Suprapubic skin (tissue), 4 donors: ENCODE results near the gene TNS3. TPM values are rescaled to one million over a fixed set of nuclear protein-coding genes. Genes with fewer than 3 reads are reported as not detected.

Experiments
- DNase-seq, 2 donors: peaks; one replicate each; pipeline ENCODE4 v3.0.0-alpha.2; 2019; ENCODE audit warnings: low spot score in 2 of 2
- H3K27ac ChIP-seq: fragments of 200-600 bp; sonication (generic); one replicate; pipeline ENCODE4 v1.5.1; 2019
- H3K27me3 ChIP-seq: fragments of 200-600 bp; sonication (generic); one replicate; pipeline ENCODE4 v1.5.1; 2019
- H3K36me3 ChIP-seq: fragments of 200-600 bp; sonication (generic); one replicate; pipeline ENCODE4 v1.5.1; 2019
- H3K4me1 ChIP-seq: fragments of 200-600 bp; sonication (generic); one replicate; pipeline ENCODE4 v1.5.1; 2019
- H3K4me3 ChIP-seq: fragments of 200-600 bp; sonication (generic); one replicate; pipeline ENCODE4 v1.5.1; 2019; ENCODE audit warnings: mild to moderate bottlenecking
- H3K9me3 ChIP-seq: fragments of 200-600 bp; sonication (generic); one replicate; pipeline ENCODE4 v1.5.1; 2019
- EP300 ChIP-seq: sonication (generic); formaldehyde crosslinking; IDR thresholded peaks from one replicate; pipeline ENCODE4 v1.6.1; 2017; ENCODE audit warnings: antibody characterized with exemption
- POLR2A ChIP-seq, 2 donors: fragments of 450-650 bp; IDR thresholded peaks; one replicate each; pipeline ENCODE4 v1.6.1; 2017; ENCODE audit warnings: antibody characterized with exemption in 2 of 2, mild to moderate bottlenecking in 2 of 2, moderate library complexity in 2 of 2
- POLR2AphosphoS5 ChIP-seq, 3 donors: sonication (generic); formaldehyde crosslinking; IDR thresholded peaks; one replicate each; pipeline ENCODE4 v1.6.1; 2017; ENCODE audit warnings: antibody characterized with exemption in 3 of 3
- WGBS: methylation state at CpG from one replicate; pipeline ENCODE4 v1.1.5; 2018; 5-methylcytosine and 5-hydroxymethylcytosine counted together
- total RNA-seq, 4 donors: library from RNA; depleted of rRNA; stranded (reverse); fragments of >200 nt; gene quantifications; one replicate each; pipeline ENCODE4 v1.1.0, GENCODE V29; 2016
- TF ChIP-seq, protein P1 (sequence below), 2 donors: fragments of 200-600 bp in 1 of 2; fragments of 450-650 bp in 1 of 2; sonication (generic) in 1 of 2; IDR thresholded peaks; one replicate each; pipeline ENCODE4 v1.5.1; 2016 to 2019; ENCODE audit warnings: antibody characterized with exemption in 2 of 2, mild to moderate bottlenecking in 1 of 2, moderate library complexity in 1 of 2

TNS3 gene
- total RNA-seq, 4 donors from 2014 or later, result 14.3 to 53.0 (median 31.9) TPM

DNA sequence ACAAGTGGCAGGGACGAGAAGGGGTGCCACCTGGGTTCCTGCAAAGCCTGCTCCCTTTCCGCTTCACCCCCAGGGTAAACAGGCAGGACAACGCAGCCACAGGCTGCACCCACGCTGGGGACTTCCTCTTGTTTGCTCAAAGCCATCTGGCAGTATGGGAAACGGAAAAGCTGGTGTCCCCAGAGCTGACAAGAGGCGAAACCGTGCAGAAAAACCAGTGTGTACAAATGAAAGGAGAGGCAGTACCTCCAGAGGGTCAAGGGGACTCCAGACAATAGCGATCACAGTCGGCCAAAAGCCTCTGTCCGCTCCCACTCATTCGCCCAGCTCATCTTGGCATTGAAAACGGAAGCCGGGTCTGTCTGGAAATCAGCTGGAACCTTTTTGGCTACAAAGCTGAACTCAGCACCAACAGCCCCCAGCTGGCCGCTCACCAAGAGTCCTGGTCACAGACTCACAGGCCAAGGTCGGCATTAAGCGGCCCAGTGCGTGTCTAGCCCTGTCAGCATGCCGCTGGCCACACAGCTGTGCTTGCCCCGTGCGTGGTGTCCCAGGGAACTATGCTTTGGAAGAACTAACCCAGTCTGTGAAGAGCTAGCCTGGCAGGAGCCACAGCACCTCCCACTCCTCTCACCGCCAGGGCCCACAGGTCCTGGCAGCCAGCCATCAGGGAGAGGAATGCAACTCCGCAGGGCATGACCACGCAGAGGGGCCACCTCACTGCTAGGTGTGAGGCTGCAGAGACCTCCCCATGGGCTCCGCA lies 10.4 kb downstream of the TNS3 start:
- H3K9me3 ChIP-seq, result no peaks in the 10 kb centered on the region
- no peaks in the 10 kb centered on the region for H3K36me3 ChIP-seq
- no peaks in the 10 kb centered on the region for H3K27me3 ChIP-seq
- peak overlapping the region; percentile 82 for H3K27ac ChIP-seq
- WGBS, result 14% methylated on average over 18 of the region's 24 CpGs
- DNase-seq, result peak in 1 of 2 donors; percentile 71
- H3K4me3 ChIP-seq, result peak overlapping the region; percentile 24
- TF ChIP-seq, protein P1, sequence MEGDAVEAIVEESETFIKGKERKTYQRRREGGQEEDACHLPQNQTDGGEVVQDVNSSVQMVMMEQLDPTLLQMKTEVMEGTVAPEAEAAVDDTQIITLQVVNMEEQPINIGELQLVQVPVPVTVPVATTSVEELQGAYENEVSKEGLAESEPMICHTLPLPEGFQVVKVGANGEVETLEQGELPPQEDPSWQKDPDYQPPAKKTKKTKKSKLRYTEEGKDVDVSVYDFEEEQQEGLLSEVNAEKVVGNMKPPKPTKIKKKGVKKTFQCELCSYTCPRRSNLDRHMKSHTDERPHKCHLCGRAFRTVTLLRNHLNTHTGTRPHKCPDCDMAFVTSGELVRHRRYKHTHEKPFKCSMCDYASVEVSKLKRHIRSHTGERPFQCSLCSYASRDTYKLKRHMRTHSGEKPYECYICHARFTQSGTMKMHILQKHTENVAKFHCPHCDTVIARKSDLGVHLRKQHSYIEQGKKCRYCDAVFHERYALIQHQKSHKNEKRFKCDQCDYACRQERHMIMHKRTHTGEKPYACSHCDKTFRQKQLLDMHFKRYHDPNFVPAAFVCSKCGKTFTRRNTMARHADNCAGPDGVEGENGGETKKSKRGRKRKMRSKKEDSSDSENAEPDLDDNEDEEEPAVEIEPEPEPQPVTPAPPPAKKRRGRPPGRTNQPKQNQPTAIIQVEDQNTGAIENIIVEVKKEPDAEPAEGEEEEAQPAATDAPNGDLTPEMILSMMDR (IDR thresholded peaks at IDR 0.05), result no peak
- TF ChIP-seq POLR2A (IDR thresholded peaks at IDR 0.05) (no peak), POLR2AphosphoS5 (IDR thresholded peaks at IDR 0.05) (no peak), EP300 (no peak)
- peaks cover 69% of the 10 kb centered on the region for H3K4me1 ChIP-seq

DNA sequence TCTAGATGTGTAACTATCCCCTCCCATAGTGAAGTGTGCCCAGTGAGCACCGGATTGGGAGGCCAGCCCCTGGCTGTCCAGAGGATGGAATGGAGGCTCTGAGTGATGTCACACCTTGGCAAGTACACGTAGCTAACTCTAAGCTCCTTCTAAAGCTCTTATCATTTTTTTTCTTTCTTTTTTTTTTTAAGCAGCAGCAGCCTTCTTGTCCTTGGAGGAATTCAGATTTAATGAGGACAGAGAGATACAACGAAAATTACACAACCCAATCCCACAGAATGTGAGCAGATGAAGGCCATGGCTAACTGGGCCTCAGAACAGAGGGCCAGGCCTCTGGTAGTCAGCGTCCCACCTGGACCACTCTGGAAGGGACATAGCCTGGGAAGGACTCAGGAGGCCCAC lies 11.3 kb downstream of the TNS3 start:
- Histone ChIP-seq H3K36me3 (no peaks in the 10 kb centered on the region), H3K9me3 (no peaks in the 10 kb centered on the region), H3K4me3 (no peak overlapping the region), H3K27me3 (no peaks in the 10 kb centered on the region), H3K27ac (peak overlapping the region; percentile 82), H3K4me1 (peaks cover 61% of the 10 kb centered on the region)
- WGBS, result 46% methylated on average over 4 of the region's 4 CpGs
- no peak for TF ChIP-seq POLR2A (IDR thresholded peaks at IDR 0.05)
- TF ChIP-seq EP300, result no peak
- TF ChIP-seq POLR2AphosphoS5 (IDR thresholded peaks at IDR 0.05), result no peak
- TF ChIP-seq, protein P1 (IDR thresholded peaks at IDR 0.05), result no peak
- DNase-seq, result no peak

DNA sequence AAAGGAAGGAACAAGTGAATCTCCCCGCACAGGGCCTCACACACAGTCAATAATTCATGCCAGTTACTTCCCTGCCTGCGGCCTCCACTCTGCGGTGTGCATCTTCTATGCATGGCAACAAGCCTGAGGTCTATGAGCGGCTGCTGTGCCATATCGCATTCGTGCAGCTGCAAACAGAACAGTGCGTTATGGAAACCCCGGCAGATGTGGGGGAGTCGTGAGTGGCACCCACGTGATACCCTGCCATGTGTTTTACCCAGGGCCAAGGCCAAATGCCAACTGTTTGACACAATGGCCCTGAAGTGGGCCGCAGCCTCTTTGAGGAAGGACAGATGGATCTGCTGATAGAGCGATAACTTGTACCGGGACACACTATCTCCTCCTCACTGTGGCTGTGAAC lies 13.4 kb downstream of the TNS3 start:
- DNase-seq, result no peak
- TF ChIP-seq POLR2A (IDR thresholded peaks at IDR 0.05) (no peak), EP300 (no peak), POLR2AphosphoS5 (IDR thresholded peaks at IDR 0.05) (no peak)
- TF ChIP-seq, protein P1 (IDR thresholded peaks at IDR 0.05), result no peak
- H3K4me1 ChIP-seq, result peaks cover 45% of the 10 kb centered on the region
- no peak overlapping the region for H3K4me3 ChIP-seq
- no peaks in the 10 kb centered on the region for H3K27me3 ChIP-seq
- H3K36me3 ChIP-seq, result no peaks in the 10 kb centered on the region
- 57% methylated on average over 12 of the region's 13 CpGs for WGBS
- no peaks in the 10 kb centered on the region for H3K9me3 ChIP-seq
- H3K27ac ChIP-seq, result no peak overlapping the region

DNA sequence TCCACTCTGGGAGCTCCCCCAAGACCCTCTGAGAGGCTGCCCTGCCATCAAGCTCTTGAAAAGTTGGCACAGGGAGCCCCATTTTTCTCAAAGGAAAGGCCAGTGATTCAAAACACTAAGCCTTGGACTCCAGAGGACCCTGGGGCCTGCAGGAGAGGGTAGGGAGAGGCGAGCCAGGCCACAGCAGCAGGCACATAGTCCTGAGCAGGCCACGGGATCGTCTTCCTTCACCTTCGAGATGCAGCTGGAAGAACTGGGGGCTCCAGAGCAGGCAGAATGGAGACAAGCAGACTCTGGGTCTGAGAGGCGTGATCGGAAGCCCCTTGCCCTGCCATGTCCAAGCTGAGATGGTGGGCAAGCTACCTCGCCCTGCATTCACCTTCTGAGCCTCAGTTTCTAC lies 13.9 kb downstream of the TNS3 start:
- Histone ChIP-seq H3K27me3 (no peaks in the 10 kb centered on the region), H3K27ac (no peak overlapping the region), H3K36me3 (no peaks in the 10 kb centered on the region), H3K4me3 (no peak overlapping the region), H3K9me3 (no peaks in the 10 kb centered on the region), H3K4me1 (peaks cover 40% of the 10 kb centered on the region)
- 94% methylated on average over 3 of the region's 7 CpGs for WGBS
- DNase-seq, result no peak
- TF ChIP-seq EP300, result no peak
- TF ChIP-seq, protein P1 (IDR thresholded peaks at IDR 0.05), result no peak
- no peak for TF ChIP-seq POLR2AphosphoS5 (IDR thresholded peaks at IDR 0.05)
- no peak for TF ChIP-seq POLR2A (IDR thresholded peaks at IDR 0.05)

DNA sequence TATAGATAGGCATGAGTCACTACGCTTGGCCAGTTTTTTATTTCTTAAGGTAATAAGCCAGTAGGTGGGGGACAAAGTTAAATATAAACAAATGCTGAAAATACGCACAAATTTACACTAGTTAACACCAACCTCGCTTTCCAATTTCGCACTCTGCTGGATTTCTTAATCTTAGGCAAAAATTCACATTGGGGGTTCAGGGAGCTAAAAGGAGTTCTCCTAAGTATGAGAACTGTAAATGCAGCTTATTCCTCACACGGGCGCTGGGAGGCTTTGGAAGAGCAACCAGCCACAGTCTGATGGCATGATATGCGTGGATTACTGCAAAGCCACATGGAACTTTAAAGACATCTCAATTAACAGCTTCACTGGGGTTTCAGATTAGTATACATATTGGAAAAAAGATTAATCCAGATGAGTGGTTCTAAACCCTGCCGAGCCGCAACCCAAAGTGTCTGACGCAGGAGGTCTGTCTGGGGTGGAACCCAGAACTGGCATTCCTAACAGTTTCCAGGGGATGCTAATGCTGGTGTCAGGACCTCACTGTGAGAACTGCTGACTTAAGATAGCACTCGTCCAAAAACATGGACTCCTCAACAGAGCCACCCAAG lies 16.2 kb downstream of the TNS3 start:
- no peak overlapping the region for H3K4me3 ChIP-seq
- H3K4me1 ChIP-seq, result peaks cover 18% of the 10 kb centered on the region
- no peaks in the 10 kb centered on the region for H3K9me3 ChIP-seq
- H3K27ac ChIP-seq, result no peak overlapping the region
- DNase-seq, result no peak
- H3K36me3 ChIP-seq, result no peaks in the 10 kb centered on the region
- WGBS, result 93% methylated on average over 11 of the region's 11 CpGs
- H3K27me3 ChIP-seq, result no peaks in the 10 kb centered on the region
- no peak for TF ChIP-seq POLR2A (IDR thresholded peaks at IDR 0.05)
- no peak for TF ChIP-seq EP300
- no peak for TF ChIP-seq POLR2AphosphoS5 (IDR thresholded peaks at IDR 0.05)
- TF ChIP-seq, protein P1 (IDR thresholded peaks at IDR 0.05), result no peak
